ENCODE data around the gene HSPA6.
A peak's percentile ranks its signal among the peaks of the same experiment; 100 is the strongest.

Gene HSPA6

DNA sequence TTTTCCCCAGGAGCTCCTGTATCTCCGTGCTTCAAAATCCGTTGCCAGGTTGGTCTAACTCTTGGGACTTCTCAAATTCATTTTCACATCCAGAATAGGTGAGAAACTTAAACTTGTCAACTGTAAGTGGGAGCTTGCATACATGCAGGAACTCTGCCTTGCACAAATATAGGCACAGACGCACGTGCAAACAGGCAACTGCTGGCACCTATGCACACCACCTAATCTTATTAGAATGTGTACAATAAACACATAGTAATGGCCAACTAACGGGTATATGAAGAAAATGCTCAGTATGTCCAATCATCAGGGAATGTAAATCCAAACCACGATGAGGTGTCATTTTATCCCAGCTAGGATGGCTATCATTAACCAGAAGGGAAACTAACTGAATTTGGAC is 41.7 kb upstream of the HSPA6 start:
- H3K36me3 ChIP-seq (ENCODE audit: insufficient read depth), result no peaks in the 10 kb centered on the region
- no peaks in the 10 kb centered on the region for H4K20me1 ChIP-seq (ENCODE audit: insufficient read depth)
- TF ChIP-seq, protein P1, sequence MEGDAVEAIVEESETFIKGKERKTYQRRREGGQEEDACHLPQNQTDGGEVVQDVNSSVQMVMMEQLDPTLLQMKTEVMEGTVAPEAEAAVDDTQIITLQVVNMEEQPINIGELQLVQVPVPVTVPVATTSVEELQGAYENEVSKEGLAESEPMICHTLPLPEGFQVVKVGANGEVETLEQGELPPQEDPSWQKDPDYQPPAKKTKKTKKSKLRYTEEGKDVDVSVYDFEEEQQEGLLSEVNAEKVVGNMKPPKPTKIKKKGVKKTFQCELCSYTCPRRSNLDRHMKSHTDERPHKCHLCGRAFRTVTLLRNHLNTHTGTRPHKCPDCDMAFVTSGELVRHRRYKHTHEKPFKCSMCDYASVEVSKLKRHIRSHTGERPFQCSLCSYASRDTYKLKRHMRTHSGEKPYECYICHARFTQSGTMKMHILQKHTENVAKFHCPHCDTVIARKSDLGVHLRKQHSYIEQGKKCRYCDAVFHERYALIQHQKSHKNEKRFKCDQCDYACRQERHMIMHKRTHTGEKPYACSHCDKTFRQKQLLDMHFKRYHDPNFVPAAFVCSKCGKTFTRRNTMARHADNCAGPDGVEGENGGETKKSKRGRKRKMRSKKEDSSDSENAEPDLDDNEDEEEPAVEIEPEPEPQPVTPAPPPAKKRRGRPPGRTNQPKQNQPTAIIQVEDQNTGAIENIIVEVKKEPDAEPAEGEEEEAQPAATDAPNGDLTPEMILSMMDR (conservative IDR thresholded peaks at IDR 0.05; ENCODE audit: low read depth, low read length), result no peak
- no peak overlapping the region for H3K4me3 ChIP-seq (IDR thresholded peaks at IDR 0.05; ENCODE audit: insufficient read depth, low read depth, low read length)
- H3K9ac ChIP-seq, result no peak overlapping the region
- no peaks in the 10 kb centered on the region for H3K79me2 ChIP-seq (ENCODE audit: insufficient read depth, low read depth)
- H2AFZ ChIP-seq (ENCODE audit: low read depth), result no peak overlapping the region
- H3K27ac ChIP-seq, result no peak overlapping the region
- no peaks in the 10 kb centered on the region for H3K27me3 ChIP-seq (ENCODE audit: insufficient read depth, low read depth)
- no peak overlapping the region for H3K4me2 ChIP-seq
- no peaks in the 10 kb centered on the region for H3K4me1 ChIP-seq (ENCODE audit: low read depth, poor library complexity, severe bottlenecking)

DNA sequence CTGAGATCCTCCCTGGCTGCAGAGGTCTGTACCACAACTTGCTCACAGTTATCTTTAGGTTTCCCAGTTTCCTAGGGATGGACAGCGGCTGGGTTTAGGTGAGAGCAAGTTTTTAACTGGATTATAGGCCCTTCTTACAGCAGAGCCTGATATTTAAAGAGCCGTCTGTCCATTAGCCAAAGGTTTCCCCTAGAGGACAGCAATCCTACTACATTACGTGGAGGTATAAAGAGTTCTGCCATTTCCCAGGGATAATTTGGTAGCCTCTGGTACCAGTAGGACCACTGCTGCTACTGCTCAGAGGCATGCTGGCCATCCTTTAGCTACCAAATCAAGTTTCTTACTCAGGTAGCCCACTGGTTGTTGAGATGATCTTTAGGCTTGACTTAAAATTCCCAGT is 41.0 kb upstream of the HSPA6 start:
- no peaks in the 10 kb centered on the region for H3K36me3 ChIP-seq (ENCODE audit: insufficient read depth)
- no peak overlapping the region for H2AFZ ChIP-seq (ENCODE audit: low read depth)
- no peak overlapping the region for H3K4me2 ChIP-seq
- no peaks in the 10 kb centered on the region for H3K27me3 ChIP-seq (ENCODE audit: insufficient read depth, low read depth)
- no peaks in the 10 kb centered on the region for H3K79me2 ChIP-seq (ENCODE audit: insufficient read depth, low read depth)
- no peaks in the 10 kb centered on the region for H4K20me1 ChIP-seq (ENCODE audit: insufficient read depth)
- H3K4me1 ChIP-seq (ENCODE audit: low read depth, poor library complexity, severe bottlenecking), result no peaks in the 10 kb centered on the region
- H3K9ac ChIP-seq, result no peak overlapping the region
- TF ChIP-seq, protein P1 (conservative IDR thresholded peaks at IDR 0.05; ENCODE audit: low read depth, low read length), result no peak
- H3K4me3 ChIP-seq (IDR thresholded peaks at IDR 0.05; ENCODE audit: insufficient read depth, low read depth, low read length), result no peak overlapping the region
- no peak overlapping the region for H3K27ac ChIP-seq

DNA sequence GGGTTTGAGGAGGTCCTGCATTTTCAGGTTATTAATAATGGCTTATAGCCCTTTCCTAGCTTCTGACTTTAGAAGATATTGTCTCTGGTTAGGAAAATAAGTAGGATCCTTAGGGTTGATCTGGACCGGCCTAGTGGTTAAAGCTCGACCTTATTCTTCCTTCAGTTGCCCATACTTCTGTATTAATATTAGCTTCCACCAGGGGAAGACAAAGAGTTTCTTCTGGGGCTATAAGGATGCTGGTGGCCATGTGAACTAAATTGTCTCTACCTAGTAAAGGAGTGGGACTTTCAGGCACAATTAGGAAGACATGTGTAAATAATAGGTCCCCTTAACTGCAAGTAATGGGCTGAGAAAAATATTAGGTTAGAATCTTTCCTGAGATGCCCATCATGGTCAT is 39.7 kb upstream of the HSPA6 start:
- H3K36me3 ChIP-seq (ENCODE audit: insufficient read depth), result no peaks in the 10 kb centered on the region
- H4K20me1 ChIP-seq (ENCODE audit: insufficient read depth), result no peaks in the 10 kb centered on the region
- no peaks in the 10 kb centered on the region for H3K4me1 ChIP-seq (ENCODE audit: low read depth, poor library complexity, severe bottlenecking)
- H3K4me2 ChIP-seq, result no peak overlapping the region
- no peak overlapping the region for H3K9ac ChIP-seq
- H3K4me3 ChIP-seq (IDR thresholded peaks at IDR 0.05; ENCODE audit: insufficient read depth, low read depth, low read length), result no peak overlapping the region
- H3K27ac ChIP-seq, result no peak overlapping the region
- H3K79me2 ChIP-seq (ENCODE audit: insufficient read depth, low read depth), result no peaks in the 10 kb centered on the region
- H3K27me3 ChIP-seq (ENCODE audit: insufficient read depth, low read depth), result no peaks in the 10 kb centered on the region
- H2AFZ ChIP-seq (ENCODE audit: low read depth), result no peak overlapping the region
- TF ChIP-seq, protein P1 (conservative IDR thresholded peaks at IDR 0.05; ENCODE audit: low read depth, low read length), result peak; percentile 78

DNA sequence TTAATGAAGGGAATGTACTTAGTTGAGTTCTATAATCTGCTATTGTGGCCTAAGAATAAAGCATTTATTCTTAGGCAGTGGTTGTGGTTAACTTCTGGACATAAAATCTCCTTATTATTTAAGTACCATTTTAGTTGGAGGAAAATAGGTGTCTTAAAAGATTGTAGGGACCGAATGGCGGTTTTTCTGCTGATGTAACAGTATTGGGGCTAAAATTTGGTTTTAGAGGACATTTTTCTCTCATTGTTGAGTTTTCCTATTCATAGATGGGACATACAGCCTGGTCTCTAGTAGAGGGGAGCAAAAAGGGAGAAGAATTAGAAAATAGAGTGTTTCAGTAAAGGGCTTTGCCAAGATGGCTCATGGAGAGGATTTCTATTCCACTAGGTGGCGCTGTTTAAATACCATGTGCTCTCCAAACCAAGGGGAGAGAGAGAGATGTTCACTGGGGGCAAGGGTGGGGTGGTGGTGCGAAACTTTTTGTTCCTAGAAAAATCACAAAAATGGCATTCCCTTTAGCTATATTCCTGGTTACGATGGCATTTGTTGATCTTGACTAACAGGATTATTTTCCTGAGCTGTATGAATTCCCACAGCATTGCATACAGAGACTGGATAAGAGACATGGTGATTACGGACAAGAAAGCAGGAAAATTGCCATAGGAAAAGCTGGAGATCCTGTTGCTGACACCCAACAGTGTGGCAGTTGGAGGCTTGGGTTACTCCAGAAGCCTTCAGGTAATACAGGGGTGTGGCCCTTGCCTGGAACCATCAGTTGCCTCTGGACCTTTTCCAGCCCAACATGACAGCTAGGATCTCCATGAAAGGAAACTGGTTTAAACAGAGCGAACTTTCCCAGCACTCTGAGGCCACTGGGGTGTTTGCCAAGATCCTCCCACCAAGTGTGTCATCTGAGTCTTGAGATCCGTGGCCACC is 37.3 kb upstream of the HSPA6 start:
- Histone ChIP-seq H2AFZ (ENCODE audit: low read depth) (no peak overlapping the region), H3K4me2 (no peak overlapping the region), H3K9ac (no peak overlapping the region), H4K20me1 (ENCODE audit: insufficient read depth) (no peaks in the 10 kb centered on the region), H3K27me3 (ENCODE audit: insufficient read depth, low read depth) (no peaks in the 10 kb centered on the region), H3K27ac (no peak overlapping the region), H3K4me3 (IDR thresholded peaks at IDR 0.05; ENCODE audit: insufficient read depth, low read depth, low read length) (no peak overlapping the region), H3K36me3 (ENCODE audit: insufficient read depth) (no peaks in the 10 kb centered on the region), H3K4me1 (ENCODE audit: low read depth, poor library complexity, severe bottlenecking) (no peaks in the 10 kb centered on the region), H3K79me2 (ENCODE audit: insufficient read depth, low read depth) (no peaks in the 10 kb centered on the region)
- TF ChIP-seq, protein P1 (conservative IDR thresholded peaks at IDR 0.05; ENCODE audit: low read depth, low read length), result peak; percentile 99

Measured in KMS-11 (cell line).